HCT116 (cell line): ENCODE results near the gene HPCAL1.

Experiments
- CBX3 ChIP-seq: IDR thresholded peaks from 2 replicates; pipeline ENCODE4 v1.6.1; 2012; ENCODE audit warnings: low read depth
- CEBPB ChIP-seq: IDR thresholded peaks from 2 replicates; pipeline ENCODE4 v1.6.1; 2012; ENCODE audit warnings: low read depth
- EZH2 ChIP-seq: fragments of 200-600 bp; sonication (generic); IDR thresholded peaks from 2 replicates; pipeline ENCODE4 v1.6.1; 2017; ENCODE audit warnings: antibody characterized with exemption, mixed run types
- EZH2phosphoT487 ChIP-seq: fragments of 200-600 bp; IDR thresholded peaks from 2 replicates; pipeline ENCODE4 v1.6.1; 2018; ENCODE audit warnings: antibody characterized with exemption, borderline replicate concordance
- POLR2A ChIP-seq: IDR thresholded peaks from 2 replicates; pipeline ENCODE4 v1.7.0; 2011; ENCODE audit warnings: borderline replicate concordance; ENCODE audit not compliant: insufficient read depth, insufficient read length; ENCODE audit errors: extremely low read depth
- POLR2AphosphoS5 ChIP-seq: IDR thresholded peaks from 2 replicates; pipeline ENCODE4 v1.6.1; 2011; ENCODE audit warnings: mild to moderate bottlenecking, low read depth, low read length, moderate library complexity
- RAD21 ChIP-seq: IDR thresholded peaks from 2 replicates; pipeline ENCODE4 v1.6.1; 2012; ENCODE audit warnings: low read depth, mild to moderate bottlenecking
- SIN3A ChIP-seq: IDR thresholded peaks from 2 replicates; pipeline ENCODE4 v1.6.1; 2012; ENCODE audit warnings: low read depth
- SP1 ChIP-seq: IDR thresholded peaks from 2 replicates; pipeline ENCODE4 v1.6.1; 2012; ENCODE audit warnings: low read depth
- TCF7L2 ChIP-seq: IDR thresholded peaks from 2 replicates; pipeline ENCODE4 v1.7.0; 2011; ENCODE audit warnings: borderline replicate concordance, inconsistent platforms; ENCODE audit not compliant: insufficient read depth, insufficient read length; ENCODE audit errors: extremely low read depth
- ZFX ChIP-seq: fragments of 450-650 bp; IDR thresholded peaks from 2 replicates; pipeline ENCODE4 v1.6.1; 2017
- TF ChIP-seq, protein P1 (sequence below), 3 experiments: fragments of 200-600 bp in 1 of 3; sonication (generic) in 1 of 3; IDR thresholded peaks in 2 of 3; conservative IDR thresholded peaks in 1 of 3; 2 replicates each; pipeline ENCODE4 v1.5.1; 2012 to 2017; ENCODE audit warnings: low read depth in 2 of 3, low read length in 2 of 3, antibody characterized with exemption in 1 of 3, borderline replicate concordance in 1 of 3, control low read depth in 1 of 3, mild to moderate bottlenecking in 1 of 3, mixed read lengths in 1 of 3, mixed run types in 1 of 3, moderate library complexity in 1 of 3; ENCODE audit not compliant: insufficient read depth in 1 of 3
- TF ChIP-seq, protein P2 (sequence below): IDR thresholded peaks from 2 replicates; pipeline ENCODE4 v1.6.1; 2011; ENCODE audit warnings: mild to moderate bottlenecking, low read length, moderate library complexity; ENCODE audit not compliant: insufficient replicate concordance; ENCODE audit errors: extremely low read depth

GRCh38 chr2:10377747-10378085 lies 75.0 kb downstream of the HPCAL1 start:
- no peak for TF ChIP-seq CBX3
- TF ChIP-seq ZFX, result no peak
- TF ChIP-seq EZH2phosphoT487, result no peak
- no peak for TF ChIP-seq EZH2
- no peak for TF ChIP-seq POLR2A
- TF ChIP-seq, protein P1, sequence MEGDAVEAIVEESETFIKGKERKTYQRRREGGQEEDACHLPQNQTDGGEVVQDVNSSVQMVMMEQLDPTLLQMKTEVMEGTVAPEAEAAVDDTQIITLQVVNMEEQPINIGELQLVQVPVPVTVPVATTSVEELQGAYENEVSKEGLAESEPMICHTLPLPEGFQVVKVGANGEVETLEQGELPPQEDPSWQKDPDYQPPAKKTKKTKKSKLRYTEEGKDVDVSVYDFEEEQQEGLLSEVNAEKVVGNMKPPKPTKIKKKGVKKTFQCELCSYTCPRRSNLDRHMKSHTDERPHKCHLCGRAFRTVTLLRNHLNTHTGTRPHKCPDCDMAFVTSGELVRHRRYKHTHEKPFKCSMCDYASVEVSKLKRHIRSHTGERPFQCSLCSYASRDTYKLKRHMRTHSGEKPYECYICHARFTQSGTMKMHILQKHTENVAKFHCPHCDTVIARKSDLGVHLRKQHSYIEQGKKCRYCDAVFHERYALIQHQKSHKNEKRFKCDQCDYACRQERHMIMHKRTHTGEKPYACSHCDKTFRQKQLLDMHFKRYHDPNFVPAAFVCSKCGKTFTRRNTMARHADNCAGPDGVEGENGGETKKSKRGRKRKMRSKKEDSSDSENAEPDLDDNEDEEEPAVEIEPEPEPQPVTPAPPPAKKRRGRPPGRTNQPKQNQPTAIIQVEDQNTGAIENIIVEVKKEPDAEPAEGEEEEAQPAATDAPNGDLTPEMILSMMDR (IDR thresholded peaks at IDR 0.05 in 2 of 3, conservative IDR thresholded peaks at IDR 0.05 in 1 of 3; ENCODE audit: borderline replicate concordance in 1 of 3, insufficient read depth in 1 of 3, low read depth in 2 of 3, low read length in 2 of 3), result no peak
- no peak for TF ChIP-seq POLR2AphosphoS5
- no peak for TF ChIP-seq CEBPB
- TF ChIP-seq, protein P2, sequence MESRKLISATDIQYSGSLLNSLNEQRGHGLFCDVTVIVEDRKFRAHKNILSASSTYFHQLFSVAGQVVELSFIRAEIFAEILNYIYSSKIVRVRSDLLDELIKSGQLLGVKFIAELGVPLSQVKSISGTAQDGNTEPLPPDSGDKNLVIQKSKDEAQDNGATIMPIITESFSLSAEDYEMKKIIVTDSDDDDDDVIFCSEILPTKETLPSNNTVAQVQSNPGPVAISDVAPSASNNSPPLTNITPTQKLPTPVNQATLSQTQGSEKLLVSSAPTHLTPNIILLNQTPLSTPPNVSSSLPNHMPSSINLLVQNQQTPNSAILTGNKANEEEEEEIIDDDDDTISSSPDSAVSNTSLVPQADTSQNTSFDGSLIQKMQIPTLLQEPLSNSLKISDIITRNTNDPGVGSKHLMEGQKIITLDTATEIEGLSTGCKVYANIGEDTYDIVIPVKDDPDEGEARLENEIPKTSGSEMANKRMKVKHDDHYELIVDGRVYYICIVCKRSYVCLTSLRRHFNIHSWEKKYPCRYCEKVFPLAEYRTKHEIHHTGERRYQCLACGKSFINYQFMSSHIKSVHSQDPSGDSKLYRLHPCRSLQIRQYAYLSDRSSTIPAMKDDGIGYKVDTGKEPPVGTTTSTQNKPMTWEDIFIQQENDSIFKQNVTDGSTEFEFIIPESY, result no peak
- no peak for TF ChIP-seq TCF7L2
- no peak for TF ChIP-seq RAD21
- no peak for TF ChIP-seq SIN3A
- no peak for TF ChIP-seq SP1
